ENCODE results near the gene CNOT8.

DNA sequence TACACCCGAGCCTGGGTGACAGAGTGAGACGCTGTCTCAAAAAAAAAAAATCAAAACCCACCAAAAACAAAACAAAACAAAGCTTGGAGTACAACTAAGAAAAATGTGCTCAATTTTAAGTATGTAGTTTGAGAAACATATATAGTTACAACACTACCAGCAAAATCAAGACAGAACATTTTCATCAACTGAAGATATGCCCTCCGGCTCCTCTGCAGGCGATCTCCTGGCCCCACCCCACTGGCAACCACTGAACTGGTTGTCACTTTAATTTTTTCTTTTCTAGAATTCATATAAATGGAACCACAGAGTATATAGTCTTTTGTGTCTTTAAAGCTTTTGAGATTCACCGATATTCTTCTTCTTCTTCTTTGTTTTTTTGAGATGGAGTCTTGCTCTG lies 35.0 kb downstream of the CNOT8 start:
- TF ChIP-seq GATA2 (IDR thresholded peaks at IDR 0.05; ENCODE audit: low read depth, low read length) (no peak), GATA3 (IDR thresholded peaks at IDR 0.05; ENCODE audit: low read depth, low read length) (no peak)

Data from SH-SY5Y (cell line).